GM12892 (cell line): ENCODE data around the gene B9D1.

Experiments used
- POLR2A ChIP-seq: IDR thresholded peaks from 2 replicates; pipeline ENCODE4 v1.6.1; 2011; ENCODE audit warnings: low read depth, low read length, control low read depth
- POLR2AphosphoS5 ChIP-seq: IDR thresholded peaks from 2 replicates; pipeline ENCODE4 v1.6.1; 2011; ENCODE audit warnings: low read depth, low read length, control low read depth
- TAF1 ChIP-seq: IDR thresholded peaks from 2 replicates; pipeline ENCODE4 v1.6.1; 2011; ENCODE audit warnings: low read depth, mild to moderate bottlenecking, control low read depth, low read length, borderline replicate concordance

DNA sequence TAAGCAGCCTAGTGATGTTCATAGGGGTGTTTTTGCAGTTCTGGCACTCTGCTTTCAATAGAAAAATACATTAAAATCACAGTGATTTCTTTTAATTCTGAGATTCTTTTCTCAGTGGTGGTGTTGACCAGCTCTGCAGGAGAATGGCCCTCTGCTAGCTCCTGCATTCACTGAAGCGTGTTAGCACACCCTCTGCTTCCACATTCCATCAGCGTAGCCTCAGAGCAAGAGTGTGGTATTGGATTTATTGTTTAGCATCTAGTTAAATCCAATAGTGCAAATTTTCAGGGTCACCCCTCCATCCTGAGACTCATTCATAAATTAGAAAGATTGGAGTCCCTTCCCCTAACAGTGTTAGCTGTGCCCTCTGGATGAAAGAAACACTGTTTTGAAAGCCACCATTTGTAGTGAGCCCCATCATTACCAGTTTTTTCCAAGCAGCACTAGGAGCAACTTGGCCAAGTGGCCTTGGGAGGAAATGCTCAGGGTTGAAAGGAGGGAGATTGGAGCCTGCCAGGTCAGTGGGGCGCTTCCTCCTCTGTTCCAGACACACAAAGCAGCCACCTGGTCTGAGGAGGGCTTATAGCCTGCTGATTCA is 45.7 kb downstream of the B9D1 start:
- TF ChIP-seq TAF1 (no peak), POLR2AphosphoS5 (no peak), POLR2A (no peak)
